Mucosa of gallbladder (tissue), 1 donor: ENCODE results near the gene PACSIN1. TPM values are rescaled to one million over a fixed set of nuclear protein-coding genes. Genes with fewer than 3 reads are reported as not detected.

Experiments used
- DNase-seq: peaks from one replicate; pipeline ENCODE4 v3.0.0-alpha.2; 2020; ENCODE audit warnings: low spot score
- total RNA-seq: library from RNA; stranded (reverse); gene quantifications from one replicate; pipeline ENCODE4 v1.2.1, GENCODE V29; 2021
- donor health status: DM: no; HTN: no; CAD: no.

Gene PACSIN1
- total RNA-seq, 1 donor from 2014 or later, result 1.4 TPM

- no peak for DNase-seq
Observed at GRCh38 chr6:34562350-34562749, 96.5 kb downstream of the PACSIN1 start.

GRCh38 chr6:34562861-34563512, 97.1 kb downstream of the PACSIN1 start:
- DNase-seq, result no peak

- DNase-seq, result no peak
Observed at GRCh38 chr6:34563513-34563870, 97.6 kb downstream of the PACSIN1 start.

- no peak for DNase-seq
Observed at GRCh38 chr6:34564181-34564580, 98.3 kb downstream of the PACSIN1 start.

GRCh38 chr6:34565722-34566137, 99.9 kb downstream of the PACSIN1 start:
- DNase-seq, result no peak

GRCh38 chr6:34566830-34567546, 101.1 kb downstream of the PACSIN1 start:
- no peak for DNase-seq

- DNase-seq, result no peak
Observed at GRCh38 chr6:34568341-34569201, 102.7 kb downstream of the PACSIN1 start.

- no peak for DNase-seq
Observed at GRCh38 chr6:34569361-34569973, 103.6 kb downstream of the PACSIN1 start.

- no peak for DNase-seq
Observed at GRCh38 chr6:34570066-34570833, 104.4 kb downstream of the PACSIN1 start.

GRCh38 chr6:34571388-34571787, 105.5 kb downstream of the PACSIN1 start:
- DNase-seq, result no peak

GRCh38 chr6:34572021-34572420, 106.1 kb downstream of the PACSIN1 start:
- DNase-seq, result no peak

- no peak for DNase-seq
Observed at GRCh38 chr6:34572585-34572984, 106.7 kb downstream of the PACSIN1 start.

GRCh38 chr6:34573567-34574183, 107.8 kb downstream of the PACSIN1 start:
- no peak for DNase-seq

- DNase-seq, result no peak
Observed at GRCh38 chr6:34574647-34575293, 108.9 kb downstream of the PACSIN1 start.

GRCh38 chr6:34575326-34575725, 109.5 kb downstream of the PACSIN1 start:
- no peak for DNase-seq

GRCh38 chr6:34576286-34576955, 110.5 kb downstream of the PACSIN1 start:
- DNase-seq, result no peak

GRCh38 chr6:34578445-34579262, 112.8 kb downstream of the PACSIN1 start:
- DNase-seq, result no peak

GRCh38 chr6:34580707-34581560, 115.1 kb downstream of the PACSIN1 start:
- no peak for DNase-seq
